Uterus (tissue), 4 donors: ENCODE results near the gene RGSL1. TPM values are rescaled to one million over a fixed set of nuclear protein-coding genes. Genes with fewer than 3 reads are reported as not detected.

Experiments used
- DNase-seq, 2 donors: peaks; one replicate each; pipeline ENCODE4 v3.0.0-alpha.2; 2019 to 2020
- H3K27ac ChIP-seq, 2 donors: fragments of 200-600 bp; sonication (generic); 1 replicate in 1 of 2; 2 replicates in 1 of 2; pipeline ENCODE4 v1.5.1; 2016 to 2018
- H3K27me3 ChIP-seq, 2 donors: fragments of 200-600 bp; sonication (generic); one replicate each; pipeline ENCODE4 v1.5.1; 2018 to 2019; ENCODE audit warnings: control low read depth in 1 of 2
- H3K36me3 ChIP-seq, 2 donors: fragments of 200-600 bp; sonication (generic); one replicate each; pipeline ENCODE4 v1.5.1; 2019; ENCODE audit warnings: control low read depth in 1 of 2
- H3K4me1 ChIP-seq, 2 donors: fragments of 200-600 bp; sonication (generic); one replicate each; pipeline ENCODE4 v1.5.1; 2018 to 2019; ENCODE audit warnings: control low read depth in 1 of 2
- H3K4me3 ChIP-seq, 2 donors: fragments of 200-600 bp; sonication (generic); 1 replicate in 1 of 2; 2 replicates in 1 of 2; pipeline ENCODE4 v1.5.1; 2018 to 2019; ENCODE audit warnings: mild to moderate bottlenecking in 1 of 2
- H3K9me3 ChIP-seq, 2 donors: fragments of 200-600 bp; sonication (generic); one replicate each; pipeline ENCODE4 v1.5.1; 2019; ENCODE audit warnings: control low read depth in 1 of 2
- CTCF ChIP-seq, 4 experiments: fragments of 200-600 bp in 2 of 4; fragments of 450-650 bp in 2 of 4; sonication (generic) in 2 of 4; IDR thresholded peaks; one replicate each; pipeline ENCODE4 v1.5.1; 2016 to 2019; ENCODE audit warnings: antibody characterized with exemption in 4 of 4, mild to moderate bottlenecking in 2 of 4, moderate library complexity in 1 of 4
- POLR2A ChIP-seq, 2 donors: fragments of 450-650 bp; IDR thresholded peaks; one replicate each; pipeline ENCODE4 v1.6.1; 2016; ENCODE audit warnings: antibody characterized with exemption in 2 of 2, mild to moderate bottlenecking in 1 of 2, moderate library complexity in 1 of 2
- intact Hi-C: fragments of 100-400 bp; cut with DNase I; formaldehyde crosslinking; loops from one replicate; pipeline ENCODE4 v1.15.1; 2023; ENCODE audit warnings: low total_unique reads
- total RNA-seq, 4 donors: library from RNA; depleted of rRNA in 3 of 4; stranded (reverse); fragments of >200 nt in 3 of 4; gene quantifications; one replicate each; pipeline versions ENCODE4 v1.1.0 to v1.2.4, GENCODE V29; 2014 to 2023
- donor health status: DM: yes; HTN: yes; CAD: no.

RGSL1 gene
- total RNA-seq, 4 donors from 2014 or later, result not detected

- DNase-seq, result no peak
- H3K4me1 ChIP-seq, result no peaks in the 10 kb centered on the region
- H3K36me3 ChIP-seq, result no peaks in the 10 kb centered on the region
- no peaks in the 10 kb centered on the region for H3K27me3 ChIP-seq
- H3K27ac ChIP-seq, result no peak overlapping the region
- intact Hi-C loops, result no loop called here
- H3K4me3 ChIP-seq, result no peak overlapping the region
- no peak for TF ChIP-seq CTCF (IDR thresholded peaks at IDR 0.05)
- no peaks in the 10 kb centered on the region for H3K9me3 ChIP-seq
These were observed 18.7 kb upstream of the RGSL1 start for GRCh38 chr1:182431278-182431677.

- no peak for DNase-seq
- intact Hi-C loops, result no loop called here
- no peaks in the 10 kb centered on the region for H3K27me3 ChIP-seq
- TF ChIP-seq CTCF (IDR thresholded peaks at IDR 0.05), result no peak
- no peak for TF ChIP-seq POLR2A (IDR thresholded peaks at IDR 0.05)
- H3K27ac ChIP-seq, result no peak overlapping the region
- no peaks in the 10 kb centered on the region for H3K36me3 ChIP-seq
- no peak overlapping the region for H3K4me3 ChIP-seq
- no peaks in the 10 kb centered on the region for H3K9me3 ChIP-seq
- no peaks in the 10 kb centered on the region for H3K4me1 ChIP-seq
These were observed 16.4 kb upstream of the RGSL1 start for GRCh38 chr1:182433580-182433979.

- intact Hi-C loops, result no loop called here
- Histone ChIP-seq H3K36me3 (no peaks in the 10 kb centered on the region), H3K4me3 (no peak overlapping the region), H3K9me3 (no peaks in the 10 kb centered on the region), H3K4me1 (no peaks in the 10 kb centered on the region), H3K27me3 (no peaks in the 10 kb centered on the region), H3K27ac (no peak overlapping the region)
- no peak for DNase-seq
- TF ChIP-seq CTCF (IDR thresholded peaks at IDR 0.05) (no peak), POLR2A (IDR thresholded peaks at IDR 0.05) (no peak)
These were observed 11.6 kb upstream of the RGSL1 start for GRCh38 chr1:182438326-182438725.

- Histone ChIP-seq H3K9me3 (no peaks in the 10 kb centered on the region), H3K4me1 (no peaks in the 10 kb centered on the region), H3K27ac (no peak overlapping the region), H3K27me3 (no peaks in the 10 kb centered on the region), H3K4me3 (no peak overlapping the region), H3K36me3 (no peaks in the 10 kb centered on the region)
- TF ChIP-seq CTCF (IDR thresholded peaks at IDR 0.05) (no peak), POLR2A (IDR thresholded peaks at IDR 0.05) (no peak)
- no peak for DNase-seq
- intact Hi-C loops, result no loop called here
These were observed 8.2 kb upstream of the RGSL1 start for GRCh38 chr1:182441719-182442118.

GRCh38 chr1:182442333-182442732 is 7.6 kb upstream of the RGSL1 start:
- Histone ChIP-seq H3K9me3 (no peaks in the 10 kb centered on the region), H3K27ac (no peak overlapping the region), H3K4me3 (no peak overlapping the region), H3K4me1 (no peaks in the 10 kb centered on the region), H3K27me3 (no peaks in the 10 kb centered on the region), H3K36me3 (no peaks in the 10 kb centered on the region)
- no peak for DNase-seq
- intact Hi-C loops, result no loop called here
- no peak for TF ChIP-seq POLR2A (IDR thresholded peaks at IDR 0.05)
- no peak for TF ChIP-seq CTCF (IDR thresholded peaks at IDR 0.05)
